Coronary artery (tissue), 2 donors: ENCODE data around the gene RIMS4.

Experiments used
- DNase-seq: peaks from one replicate; pipeline ENCODE4 v3.0.0-alpha.2; 2017; ENCODE audit warnings: low spot score
- H3K27ac ChIP-seq, 2 donors: fragments of 200-600 bp; sonication (generic); one replicate each; pipeline ENCODE4 v1.5.1; 2016 to 2019
- H3K4me3 ChIP-seq: fragments of 200-600 bp; sonication (generic); 2 replicates; pipeline ENCODE4 v1.5.1; 2016; ENCODE audit warnings: mild to moderate bottlenecking, moderate library complexity
- CTCF ChIP-seq: fragments of 200-600 bp; sonication (generic); IDR thresholded peaks from one replicate; pipeline ENCODE4 v1.5.1; 2019; ENCODE audit warnings: antibody characterized with exemption

RIMS4 gene

GRCh38 chr20:44711237-44711636 lies 99.1 kb downstream of the RIMS4 start:
- Histone ChIP-seq H3K4me3 (no peak overlapping the region), H3K27ac (peak overlapping the region; percentile 81 to 97)
- DNase-seq: no peak
- TF ChIP-seq CTCF: no peak

GRCh38 chr20:44709797-44710196 lies 100.5 kb downstream of the RIMS4 start:
- no peak overlapping the region for H3K4me3 ChIP-seq
- TF ChIP-seq CTCF: no peak
- H3K27ac ChIP-seq: peak overlapping the region in 1 of 2 donors; percentile 38
- no peak for DNase-seq

- DNase-seq: no peak
- H3K4me3 ChIP-seq: no peak overlapping the region
- peak overlapping the region in 1 of 2 donors; percentile 38 for H3K27ac ChIP-seq
- no peak for TF ChIP-seq CTCF
These were observed 101.0 kb downstream of the RIMS4 start for GRCh38 chr20:44709380-44709779.

GRCh38 chr20:44707018-44707579 lies 103.2 kb downstream of the RIMS4 start:
- Histone ChIP-seq H3K4me3 (no peak overlapping the region), H3K27ac (peak overlapping the region; percentile 94 to 95)
- no peak for DNase-seq
- TF ChIP-seq CTCF: no peak

GRCh38 chr20:44706301-44707017 lies 103.9 kb downstream of the RIMS4 start:
- Histone ChIP-seq H3K4me3 (no peak overlapping the region), H3K27ac (peak overlapping the region; percentile 94 to 95)
- TF ChIP-seq CTCF: no peak
- peak; percentile 97 for DNase-seq

GRCh38 chr20:44705364-44706094 lies 104.8 kb downstream of the RIMS4 start:
- no peak for TF ChIP-seq CTCF
- H3K27ac ChIP-seq: peak overlapping the region; percentile 94 to 95
- H3K4me3 ChIP-seq: no peak overlapping the region
- DNase-seq: no peak
